Upper lobe of right lung (tissue), 1 donor: Measurements from ENCODE around the gene APOLD1. TPM values are rescaled to one million over a fixed set of nuclear protein-coding genes. Genes with fewer than 3 reads are reported as not detected.
"Not testable (repeated sequence)": the region's sequence is repeated elsewhere in the genome, so short reads cannot be mapped to it uniquely, and the experiment has no call there.

Experiments used
- ATAC-seq: fragments of 200-7000 bp; cut with Tn5 transposase; one replicate; pipeline ENCODE4 v1.9.1; 2020; ENCODE audit warnings: mild to moderate bottlenecking, moderate library complexity
- DNase-seq: peaks from one replicate; pipeline ENCODE4 v3.0.0-alpha.2; 2020
- H3K27ac ChIP-seq: fragments of 200-600 bp; one replicate; pipeline ENCODE4 v1.8.0; 2022
- H3K27me3 ChIP-seq: fragments of 200-600 bp; one replicate; pipeline ENCODE4 v1.8.0; 2022; ENCODE audit warnings: mild to moderate bottlenecking
- H3K36me3 ChIP-seq: fragments of 200-600 bp; one replicate; pipeline ENCODE4 v1.8.0; 2022
- H3K4me1 ChIP-seq: fragments of 200-600 bp; one replicate; pipeline ENCODE4 v1.8.0; 2022
- H3K4me3 ChIP-seq: fragments of 200-600 bp; one replicate; pipeline ENCODE4 v1.8.0; 2022; ENCODE audit warnings: mild to moderate bottlenecking
- H3K9me3 ChIP-seq: fragments of 200-600 bp; one replicate; pipeline ENCODE4 v1.8.0; 2022
- CTCF ChIP-seq: fragments of 200-600 bp; IDR thresholded peaks from one replicate; pipeline ENCODE4 v1.8.0; 2022; ENCODE audit warnings: antibody characterized with exemption
- intact Hi-C: fragments of 100-400 bp; cut with DNase I; formaldehyde crosslinking; loops from one replicate; pipeline ENCODE4 v1.11.0; 2022
- total RNA-seq: library from RNA; stranded (reverse); fragmentation: NEBNext Ultra II Directional; extraction: Animal tissue kit (Norgen Biotek cat#: 25700); gene quantifications from one replicate; pipeline ENCODE4 v1.2.1, GENCODE V29; 2021
- donor health status: DM: no; HTN: yes; CAD: no; lungs with severe emphysema.

Gene APOLD1
- total RNA-seq, 1 donor from 2014 or later: 14.4 TPM

DNA sequence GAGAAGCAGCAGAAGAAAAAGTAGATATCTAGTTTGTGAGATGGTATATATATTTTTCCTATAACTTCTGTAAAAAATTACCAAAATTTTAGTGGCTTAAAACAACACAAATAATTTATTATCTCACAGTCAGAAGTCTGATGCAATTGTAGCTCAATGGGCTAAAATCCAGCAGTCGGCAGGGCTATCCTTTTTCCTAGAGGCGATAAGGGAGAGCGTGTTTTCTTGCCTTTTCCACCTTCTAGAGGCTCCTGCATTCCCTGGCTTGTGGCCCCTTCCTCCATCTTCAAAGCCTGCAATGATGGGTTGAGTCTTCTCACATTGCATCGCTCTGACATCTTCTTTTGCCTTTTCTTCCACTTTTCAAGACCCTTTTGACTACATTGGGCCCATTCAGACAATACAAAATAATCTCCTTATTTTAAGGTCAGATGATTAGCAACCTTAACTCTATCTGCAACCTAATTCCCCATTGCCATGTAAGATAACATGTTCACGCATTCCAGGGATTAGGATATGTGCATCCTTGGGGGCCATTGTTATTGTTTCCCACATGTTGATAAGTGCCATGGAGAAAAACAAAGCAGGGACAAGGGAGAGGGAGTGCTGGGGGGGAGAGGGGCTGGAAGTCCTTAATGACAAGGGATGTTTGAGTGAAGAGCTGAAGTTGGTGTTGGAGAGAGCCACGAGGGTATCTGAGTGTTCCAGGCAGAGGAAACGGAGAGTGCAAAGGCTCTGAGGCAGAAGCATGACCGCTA is 13.9 kb downstream of the APOLD1 start:
- intact Hi-C loops: no loop called here
- no peaks in the 10 kb centered on the region for H3K36me3 ChIP-seq

DNA sequence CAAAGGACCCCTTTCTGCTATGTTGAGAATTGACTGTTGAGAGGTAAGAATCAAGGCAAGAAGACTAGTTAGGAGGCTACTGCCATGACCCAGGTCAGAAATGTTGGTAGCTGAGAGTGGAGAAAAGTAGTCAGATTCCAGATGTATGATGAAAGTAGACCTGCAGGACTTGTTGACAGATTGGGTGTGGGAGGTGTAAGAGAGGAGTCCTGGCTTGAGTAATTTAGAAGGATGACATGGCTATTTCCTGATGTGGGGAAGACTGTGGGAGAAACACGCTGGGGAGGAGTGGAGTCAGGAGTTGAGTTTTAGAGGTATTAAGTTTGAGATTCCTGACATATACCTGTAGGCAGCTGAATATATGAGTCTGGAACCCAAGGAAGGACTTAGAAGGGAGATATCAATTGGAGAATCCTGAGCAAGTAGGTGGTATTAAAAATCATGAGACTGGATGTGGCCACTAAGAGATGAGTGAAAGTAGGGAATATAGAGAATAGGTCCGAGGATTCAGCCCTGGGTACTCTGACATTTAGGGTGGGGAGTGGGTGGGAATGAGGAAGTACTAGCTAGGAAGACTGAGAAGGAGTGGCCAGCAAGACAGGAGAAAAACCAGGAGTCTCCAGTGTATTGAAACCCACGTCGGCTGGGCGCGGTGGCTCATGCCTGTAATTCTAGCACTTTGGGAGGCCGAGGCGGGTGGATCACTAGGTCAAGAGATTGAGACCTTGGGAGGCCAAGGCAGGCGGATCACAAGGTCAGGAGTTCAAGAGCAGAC is 15.1 kb downstream of the APOLD1 start:
- intact Hi-C loops: no loop called here
- H3K36me3 ChIP-seq: no peaks in the 10 kb centered on the region
- peak; percentile 13 for ATAC-seq
- no peak for DNase-seq
- no peak for TF ChIP-seq CTCF
- no peaks in the 10 kb centered on the region for H3K27me3 ChIP-seq
- no peak overlapping the region for H3K27ac ChIP-seq
- H3K9me3 ChIP-seq: no peaks in the 10 kb centered on the region
- H3K4me3 ChIP-seq: no peak overlapping the region
- peaks cover 16% of the 10 kb centered on the region for H3K4me1 ChIP-seq

More for the DNA sequence above, 13.9 kb downstream of the APOLD1 start:
- no peak overlapping the region for H3K27ac ChIP-seq
- ATAC-seq (no peak), DNase-seq (no peak)
- H3K4me3 ChIP-seq: no peak overlapping the region
- peaks cover 16% of the 10 kb centered on the region for H3K4me1 ChIP-seq
- no peak for TF ChIP-seq CTCF
- H3K27me3 ChIP-seq: no peaks in the 10 kb centered on the region
- H3K9me3 ChIP-seq: no peaks in the 10 kb centered on the region

- H3K27ac ChIP-seq, intact Hi-C loops, ATAC-seq, DNase-seq, H3K4me3 ChIP-seq, H3K9me3 ChIP-seq, H3K36me3 ChIP-seq, H3K27me3 ChIP-seq: not testable (repeated sequence)
- peaks cover 16% of the 10 kb centered on the region for H3K4me1 ChIP-seq
Measured at GRCh38 chr12:12801656-12802055, 16.2 kb downstream of the APOLD1 start.

- TF ChIP-seq CTCF: no peak
- intact Hi-C loops: no loop called here
- DNase-seq (peak; percentile 81), ATAC-seq (peak; percentile 97)
- no peak overlapping the region for H3K27ac ChIP-seq
- no peaks in the 10 kb centered on the region for H3K27me3 ChIP-seq
- no peaks in the 10 kb centered on the region for H3K9me3 ChIP-seq
- no peaks in the 10 kb centered on the region for H3K36me3 ChIP-seq
- H3K4me3 ChIP-seq: no peak overlapping the region
- peaks cover 27% of the 10 kb centered on the region for H3K4me1 ChIP-seq
Measured at GRCh38 chr12:12803186-12803585, 17.7 kb downstream of the APOLD1 start.

DNA sequence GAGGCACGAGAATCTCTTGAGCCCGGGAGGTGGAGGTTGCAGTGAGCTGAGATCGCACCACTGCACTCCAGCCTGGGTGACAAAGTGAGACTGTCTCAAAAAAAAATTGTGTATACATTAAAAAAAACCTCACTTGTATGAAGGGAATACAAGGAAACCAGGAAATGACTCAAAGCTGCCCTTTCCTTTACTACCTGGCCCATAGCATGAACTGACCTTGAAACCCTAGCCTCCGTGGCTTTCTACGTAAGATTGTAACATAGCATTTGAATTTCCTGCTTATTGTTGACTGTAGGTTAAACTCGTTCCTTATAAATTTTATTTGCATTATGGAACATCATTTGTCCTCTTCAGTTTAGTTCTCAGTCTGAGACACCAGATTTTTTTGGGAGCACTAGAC is 18.6 kb downstream of the APOLD1 start:
- intact Hi-C loops: no loop called here
- ATAC-seq (no peak), DNase-seq (no peak)
- Histone ChIP-seq H3K4me3 (no peak overlapping the region), H3K27me3 (no peaks in the 10 kb centered on the region), H3K4me1 (peaks cover 35% of the 10 kb centered on the region), H3K36me3 (no peaks in the 10 kb centered on the region), H3K9me3 (no peaks in the 10 kb centered on the region), H3K27ac (no peak overlapping the region)
- no peak for TF ChIP-seq CTCF

DNA sequence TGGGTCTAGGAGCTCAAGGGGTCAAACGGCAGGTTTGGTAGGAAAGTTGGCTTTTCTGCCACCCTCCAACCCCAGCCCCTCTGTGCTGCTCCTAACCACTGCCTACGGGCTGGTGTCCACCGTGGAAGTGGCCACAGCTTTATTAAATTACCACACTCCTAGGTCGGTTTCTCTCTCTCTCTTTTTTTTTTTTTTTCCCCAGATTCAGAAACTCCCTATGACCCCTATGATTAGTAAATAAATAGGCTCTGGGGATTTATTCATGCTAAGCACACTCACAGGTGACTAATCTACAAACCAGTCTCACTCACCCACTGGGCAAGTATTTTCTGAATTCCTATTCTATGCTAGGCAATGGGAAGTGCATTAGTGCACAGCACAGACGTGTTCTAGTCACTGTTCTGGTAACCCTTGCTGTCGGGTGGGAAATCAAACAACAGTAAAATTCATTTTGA is 19.0 kb downstream of the APOLD1 start:
- Histone ChIP-seq H3K36me3 (no peaks in the 10 kb centered on the region), H3K4me3 (no peak overlapping the region), H3K27ac (no peak overlapping the region), H3K9me3 (no peaks in the 10 kb centered on the region), H3K27me3 (no peaks in the 10 kb centered on the region), H3K4me1 (peaks cover 39% of the 10 kb centered on the region)
- DNase-seq (no peak), ATAC-seq (no peak)
- no peak for TF ChIP-seq CTCF
- intact Hi-C loops: no loop called here
